Central memory CD8-positive, alpha-beta T cell (primary cell): ENCODE measurements around the gene PTPN1.
"Not testable (repeated sequence)": the region's sequence is repeated elsewhere in the genome, so short reads cannot be mapped to it uniquely, and the experiment has no call there.

Experiments
- ATAC-seq: fragments of 150-1000 bp; cut with Tn5 transposase; replicated peaks from 2 replicates; pipeline ENCODE4 v1.10.0; 2022; ENCODE audit warnings: mild to moderate bottlenecking, moderate FRiP score, moderate number of reproducible peaks; ENCODE audit not compliant: poor library complexity, severe bottlenecking; ENCODE audit errors: extremely low read depth
- DNase-seq, 2 donors: peaks; one replicate each; pipeline ENCODE4 v3.0.0; 2021; ENCODE audit warnings: low spot score in 2 of 2
- H3K27ac Mint-ChIP-seq: one replicate; pipeline ENCODE4 v1.8.0; 2022; ENCODE audit warnings: low read depth, mild to moderate bottlenecking, moderate library complexity, mixed read lengths
- H3K27me3 Mint-ChIP-seq: one replicate; pipeline ENCODE4 v1.8.0; 2022; ENCODE audit warnings: mixed read lengths
- H3K36me3 Mint-ChIP-seq: one replicate; pipeline ENCODE4 v1.8.0; 2022; ENCODE audit warnings: mild to moderate bottlenecking, moderate library complexity, mixed read lengths; ENCODE audit not compliant: insufficient read depth
- H3K4me1 Mint-ChIP-seq: one replicate; pipeline ENCODE4 v1.8.0; 2022; ENCODE audit warnings: mixed read lengths
- H3K4me3 Mint-ChIP-seq: one replicate; pipeline ENCODE4 v1.8.0; 2022; ENCODE audit warnings: mild to moderate bottlenecking, moderate library complexity, mixed read lengths
- H3K9me3 Mint-ChIP-seq: one replicate; pipeline ENCODE4 v1.8.0; 2022; ENCODE audit warnings: mixed read lengths

Gene PTPN1

DNA sequence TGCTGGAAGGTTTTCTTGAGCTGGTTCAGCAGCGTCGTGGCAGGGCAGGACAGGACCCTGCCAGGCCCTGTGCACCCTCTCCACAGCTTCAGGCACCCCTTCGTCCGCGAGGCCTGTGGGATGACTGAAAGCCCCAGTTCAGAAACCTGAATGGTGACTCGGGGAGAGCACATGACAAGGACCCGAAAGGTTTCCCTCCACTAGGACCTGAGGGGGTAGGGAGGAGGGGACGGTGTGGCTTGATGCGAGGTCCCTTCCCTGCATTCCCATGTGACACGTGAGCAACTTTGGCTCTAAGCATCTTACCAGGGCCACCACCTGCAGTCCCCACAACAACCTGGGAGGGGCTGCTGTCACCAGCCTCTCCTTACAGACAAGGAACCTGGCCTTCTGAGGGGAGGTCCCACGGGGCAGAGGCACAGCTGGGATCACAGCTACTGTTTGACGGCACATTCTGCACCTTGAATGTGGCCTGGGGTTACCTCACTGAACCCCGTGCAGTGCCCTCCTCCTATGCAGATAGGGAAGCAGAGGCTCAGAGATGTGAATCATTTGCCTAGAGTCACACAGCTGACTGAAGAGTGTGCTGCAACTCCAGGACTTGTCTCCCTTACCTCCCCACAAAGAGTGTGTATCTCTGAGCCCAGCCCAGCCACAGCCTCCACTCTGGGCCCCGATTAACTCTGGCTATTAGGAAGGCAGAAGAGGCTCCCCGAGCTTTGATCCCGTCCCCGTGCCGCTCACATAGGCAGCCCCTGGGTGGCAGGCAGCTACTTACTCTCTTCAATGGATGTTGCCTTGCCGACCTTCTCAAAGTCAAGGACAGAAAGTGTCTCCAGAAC lies 84.6 kb downstream of the PTPN1 start:
- H3K27me3 Mint-ChIP-seq: no peaks in the 10 kb centered on the region
- H3K27ac Mint-ChIP-seq: no peak overlapping the region
- no peaks in the 10 kb centered on the region for H3K4me1 Mint-ChIP-seq
- H3K9me3 Mint-ChIP-seq: no peaks in the 10 kb centered on the region
- H3K36me3 Mint-ChIP-seq: peaks cover 12% of the 10 kb centered on the region
- ATAC-seq (peak; percentile 19), DNase-seq (no peak)
- no peak overlapping the region for H3K4me3 Mint-ChIP-seq

DNA sequence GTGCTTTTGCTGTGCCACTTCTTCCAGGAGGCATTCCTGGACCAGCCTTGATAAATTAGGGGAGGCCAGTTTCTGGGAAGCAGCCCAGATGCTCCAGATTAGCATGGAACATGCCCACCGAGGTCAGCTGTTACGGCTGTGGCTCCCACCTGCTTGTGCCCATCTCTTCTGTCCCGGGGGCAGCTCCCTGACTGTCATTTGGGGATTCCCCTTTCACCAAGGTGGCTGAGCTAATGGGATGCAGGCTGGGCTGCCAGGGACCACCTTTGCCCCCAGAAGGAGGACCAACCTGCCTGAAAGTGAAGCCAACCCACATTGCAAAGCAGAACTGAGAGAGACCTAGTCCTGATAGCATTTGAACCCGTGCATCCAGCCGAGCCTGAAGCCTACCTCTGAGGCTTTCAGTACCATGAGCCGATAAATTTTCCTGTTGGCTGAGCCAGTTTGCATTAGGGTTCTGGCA lies 85.3 kb downstream of the PTPN1 start:
- Mint-ChIP-seq H3K4me1 (no peaks in the 10 kb centered on the region), H3K4me3 (no peak overlapping the region), H3K36me3 (peaks cover 13% of the 10 kb centered on the region), H3K27ac (no peak overlapping the region), H3K27me3 (peaks cover 2% of the 10 kb centered on the region), H3K9me3 (no peaks in the 10 kb centered on the region)
- DNase-seq: no peak
- ATAC-seq: no peak

DNA sequence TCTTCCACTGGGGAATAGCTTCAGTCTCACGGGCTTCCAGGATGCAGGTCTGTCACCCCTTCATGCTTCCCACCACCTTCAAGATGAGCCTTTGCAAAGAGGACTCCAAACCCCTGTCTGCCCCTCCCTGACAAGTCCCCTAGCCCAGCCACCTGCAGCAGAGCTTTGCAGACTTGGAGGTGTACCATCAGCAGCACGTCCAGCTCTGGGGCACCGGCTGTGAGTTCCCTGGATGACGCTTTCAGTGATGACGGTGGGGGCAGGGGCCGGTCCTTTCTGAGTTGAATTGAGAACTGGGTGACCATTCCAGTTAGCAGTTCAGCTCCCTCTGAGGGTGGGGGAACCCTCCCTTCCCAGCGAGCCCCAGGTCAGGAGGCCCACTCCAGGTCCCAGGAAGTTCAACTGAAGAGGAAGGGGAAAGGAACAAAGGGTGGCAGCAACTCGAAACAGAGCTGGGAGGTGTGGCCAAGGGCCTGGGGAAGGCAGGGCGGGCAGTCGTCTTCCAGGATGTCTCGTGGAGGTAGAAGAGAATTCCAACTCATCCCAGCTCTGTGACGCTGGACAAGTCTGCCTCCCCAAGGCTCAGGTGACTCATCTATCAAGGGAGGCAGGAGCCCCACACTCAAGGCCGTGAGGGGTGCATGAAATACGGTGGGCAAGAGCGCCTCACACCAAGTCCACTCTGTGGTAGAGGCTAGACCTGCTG lies 86.0 kb downstream of the PTPN1 start:
- ATAC-seq: no peak

DNA sequence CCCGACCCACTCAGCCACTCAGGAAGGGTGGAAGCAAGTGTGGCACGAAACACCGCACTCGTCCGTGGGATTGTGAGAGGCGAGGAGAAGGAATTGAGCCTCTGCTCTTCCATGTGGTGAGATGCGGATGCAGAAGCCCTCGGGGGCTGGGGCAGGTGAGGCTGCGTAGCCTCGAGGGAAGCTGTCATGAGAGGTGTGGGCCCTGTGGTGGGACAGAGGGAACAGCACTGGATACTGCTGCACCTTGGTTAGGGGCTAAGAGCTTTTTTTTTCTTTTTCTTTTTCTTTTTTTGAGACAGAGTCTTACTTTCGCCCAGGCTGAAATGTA lies 86.5 kb downstream of the PTPN1 start:
- H3K36me3 Mint-ChIP-seq: peaks cover 10% of the 10 kb centered on the region
- no peak overlapping the region for H3K4me3 Mint-ChIP-seq
- H3K27ac Mint-ChIP-seq: peak overlapping the region; percentile 79
- H3K4me1 Mint-ChIP-seq: no peaks in the 10 kb centered on the region
- DNase-seq: no peak
- ATAC-seq: no peak
- H3K9me3 Mint-ChIP-seq: no peaks in the 10 kb centered on the region
- H3K27me3 Mint-ChIP-seq: peaks cover 9% of the 10 kb centered on the region

More for the DNA sequence above, 86.0 kb downstream of the PTPN1 start:
- H3K4me3 Mint-ChIP-seq: no peak overlapping the region
- DNase-seq: no peak
- peak overlapping the region; percentile 79 for H3K27ac Mint-ChIP-seq
- peaks cover 9% of the 10 kb centered on the region for H3K27me3 Mint-ChIP-seq
- peaks cover 13% of the 10 kb centered on the region for H3K36me3 Mint-ChIP-seq
- H3K4me1 Mint-ChIP-seq: no peaks in the 10 kb centered on the region
- no peaks in the 10 kb centered on the region for H3K9me3 Mint-ChIP-seq

DNA sequence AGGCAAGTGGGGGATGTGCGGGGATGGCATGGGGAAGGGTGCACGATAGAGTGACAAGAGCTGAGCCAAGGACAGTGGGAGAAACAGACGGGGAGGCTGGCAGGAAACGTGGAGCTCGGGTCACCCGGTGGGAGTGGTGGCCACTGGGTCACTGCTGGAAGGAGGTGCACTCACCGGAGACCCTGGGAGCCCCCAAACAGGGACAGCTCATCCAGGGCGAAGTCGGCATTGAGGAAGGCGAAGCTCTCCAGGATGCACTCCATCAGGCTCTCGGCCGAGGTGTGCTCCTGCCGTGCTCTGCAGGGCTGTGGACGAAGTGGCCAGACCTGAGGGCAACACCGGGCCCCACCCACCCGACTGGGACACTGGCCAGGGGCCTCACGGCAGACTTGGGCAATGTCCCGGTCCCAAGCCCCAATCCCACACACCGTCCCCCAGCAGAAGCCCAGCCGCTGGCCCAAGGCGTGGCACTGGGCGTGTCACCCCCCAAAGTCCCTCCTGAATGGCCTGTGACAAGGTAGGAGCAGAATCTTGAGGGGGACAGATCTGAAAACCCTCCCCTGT lies 87.3 kb downstream of the PTPN1 start:
- Mint-ChIP-seq H3K4me1 (no peaks in the 10 kb centered on the region), H3K9me3 (no peaks in the 10 kb centered on the region), H3K4me3 (no peak overlapping the region), H3K27ac (peak overlapping the region; percentile 79), H3K36me3 (peaks cover 10% of the 10 kb centered on the region), H3K27me3 (peaks cover 9% of the 10 kb centered on the region)
- DNase-seq (no peak), ATAC-seq (no peak)

DNA sequence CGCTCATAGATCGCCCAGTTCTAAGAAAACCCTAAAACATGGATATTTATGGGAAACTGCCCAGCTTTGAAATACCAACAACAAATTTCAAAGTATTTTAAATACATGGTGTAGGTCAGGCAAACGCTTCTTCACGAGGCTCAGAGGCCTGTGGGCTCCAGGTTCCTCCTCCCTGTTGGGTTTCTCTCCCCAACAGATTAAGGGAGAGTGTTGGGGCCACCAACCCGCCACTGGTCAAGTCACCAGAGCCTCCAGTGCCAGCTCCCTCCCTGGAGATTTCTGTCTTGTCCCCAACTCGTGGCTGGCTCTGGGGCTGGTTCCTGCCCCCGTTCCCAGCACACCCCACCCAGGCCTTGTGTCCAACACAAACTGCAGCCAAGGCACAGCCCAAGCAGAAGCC lies 87.9 kb downstream of the PTPN1 start:
- Mint-ChIP-seq H3K36me3 (peaks cover 13% of the 10 kb centered on the region), H3K4me1 (no peaks in the 10 kb centered on the region), H3K9me3 (no peaks in the 10 kb centered on the region), H3K27me3 (peaks cover 15% of the 10 kb centered on the region), H3K4me3 (no peak overlapping the region), H3K27ac (no peak overlapping the region)
- ATAC-seq: no peak
- DNase-seq: no peak

DNA sequence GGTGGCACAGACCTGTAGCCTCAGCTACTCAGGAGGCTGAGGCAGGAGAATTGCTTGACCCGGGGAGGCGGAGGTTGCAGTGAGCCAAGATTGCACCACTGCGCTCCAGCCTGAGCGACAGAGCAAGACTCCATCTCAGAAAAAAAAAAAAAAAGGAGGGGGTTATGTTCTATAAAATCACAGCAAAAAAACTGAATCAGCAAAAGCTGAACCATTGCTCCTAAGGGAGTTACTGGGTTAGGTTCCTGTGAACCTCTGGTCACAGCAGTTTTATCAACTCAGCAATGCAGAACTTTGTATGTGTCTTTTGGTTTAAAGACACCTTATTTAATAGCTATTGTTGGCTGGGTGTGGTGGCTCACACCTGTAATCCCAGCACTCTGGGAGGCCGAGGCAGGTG lies 88.6 kb downstream of the PTPN1 start:
- not testable (repeated sequence) for ATAC-seq, H3K4me1 Mint-ChIP-seq, DNase-seq, H3K9me3 Mint-ChIP-seq, H3K27ac Mint-ChIP-seq, H3K4me3 Mint-ChIP-seq
- peaks cover 22% of the 10 kb centered on the region for H3K27me3 Mint-ChIP-seq
- H3K36me3 Mint-ChIP-seq: peaks cover 13% of the 10 kb centered on the region

DNA sequence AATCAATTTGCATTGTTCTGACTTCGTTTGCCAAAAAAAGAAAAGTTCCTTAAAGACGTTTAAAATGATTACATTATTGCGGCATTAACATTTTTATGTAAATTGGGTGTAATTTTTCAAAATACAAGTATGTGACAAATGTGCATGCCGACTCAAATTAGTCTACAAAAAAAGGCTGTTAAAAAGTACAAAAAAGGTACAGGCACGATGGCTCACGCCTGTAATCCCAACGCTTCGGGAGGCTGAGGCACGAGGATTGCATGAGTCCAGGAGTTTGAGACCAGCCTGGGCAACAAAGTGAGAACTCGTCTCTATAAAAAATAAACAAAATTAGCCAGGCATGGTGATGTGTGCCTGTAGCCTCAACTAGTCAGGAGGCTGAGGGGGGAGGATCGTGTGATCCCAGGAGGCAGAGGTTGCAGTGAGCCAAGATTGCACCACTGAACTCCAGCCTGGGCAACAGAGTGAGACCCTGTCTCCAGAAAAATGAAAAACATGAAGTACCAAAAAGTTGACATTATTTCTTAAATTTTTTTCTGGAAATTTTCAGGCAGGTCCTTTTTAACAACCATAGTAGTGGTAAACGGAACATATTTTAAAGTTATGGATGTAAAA lies 90.2 kb downstream of the PTPN1 start:
- no peaks in the 10 kb centered on the region for H3K4me1 Mint-ChIP-seq
- H3K27me3 Mint-ChIP-seq: peaks cover 29% of the 10 kb centered on the region
- H3K4me3 Mint-ChIP-seq: no peak overlapping the region
- no peak overlapping the region for H3K27ac Mint-ChIP-seq
- DNase-seq (no peak), ATAC-seq (no peak)
- peaks cover 12% of the 10 kb centered on the region for H3K36me3 Mint-ChIP-seq
- no peaks in the 10 kb centered on the region for H3K9me3 Mint-ChIP-seq

DNA sequence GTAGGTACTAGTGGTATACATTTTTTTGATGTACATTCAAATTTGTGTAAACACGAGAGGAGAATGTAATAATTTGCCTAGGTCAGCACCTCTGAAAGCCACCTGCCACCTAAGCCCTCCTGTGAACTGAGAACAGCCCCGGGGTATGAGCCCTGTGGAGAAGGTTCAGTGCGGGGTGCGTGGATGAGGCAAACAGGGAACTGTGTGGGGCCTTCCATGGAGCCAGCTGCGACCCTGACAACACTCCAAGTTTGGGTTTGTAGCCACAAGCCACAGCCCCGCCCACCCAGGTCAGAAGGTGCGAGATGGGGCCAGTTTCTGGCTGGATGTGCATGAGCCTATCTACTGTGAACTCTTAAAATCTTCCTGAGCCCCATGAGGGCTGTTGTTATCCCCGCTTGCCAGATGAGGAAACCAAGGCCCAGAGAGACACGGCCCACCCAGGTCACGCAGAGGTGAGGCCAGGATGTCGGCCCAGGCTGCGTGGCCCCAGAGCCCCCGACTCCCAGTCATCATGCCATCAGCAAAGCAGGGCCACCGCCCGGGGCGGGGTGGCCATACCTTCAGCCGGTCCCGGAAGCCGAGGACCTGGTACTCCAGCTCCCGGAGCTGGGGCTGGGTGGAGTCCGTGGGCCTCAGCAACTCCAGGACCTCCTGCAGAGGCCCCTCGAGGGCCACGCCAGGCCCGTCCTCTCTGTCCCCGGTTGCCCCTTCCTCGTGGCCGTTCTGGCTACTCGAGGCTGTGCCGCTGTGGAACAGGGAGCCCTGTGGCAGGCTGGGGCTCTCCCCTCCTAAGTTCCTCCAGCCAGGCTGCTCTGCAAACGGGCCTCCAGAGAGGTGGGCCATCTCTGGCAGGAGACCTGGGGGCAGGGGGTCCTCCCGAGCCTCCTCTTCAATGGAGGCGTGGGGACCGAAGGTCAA lies 91.6 kb downstream of the PTPN1 start:
- Mint-ChIP-seq H3K27me3 (peaks cover 36% of the 10 kb centered on the region), H3K4me1 (no peaks in the 10 kb centered on the region), H3K36me3 (peaks cover 9% of the 10 kb centered on the region), H3K27ac (peak overlapping the region; percentile 38), H3K9me3 (no peaks in the 10 kb centered on the region), H3K4me3 (no peak overlapping the region)
- ATAC-seq: no peak
- no peak for DNase-seq

DNA sequence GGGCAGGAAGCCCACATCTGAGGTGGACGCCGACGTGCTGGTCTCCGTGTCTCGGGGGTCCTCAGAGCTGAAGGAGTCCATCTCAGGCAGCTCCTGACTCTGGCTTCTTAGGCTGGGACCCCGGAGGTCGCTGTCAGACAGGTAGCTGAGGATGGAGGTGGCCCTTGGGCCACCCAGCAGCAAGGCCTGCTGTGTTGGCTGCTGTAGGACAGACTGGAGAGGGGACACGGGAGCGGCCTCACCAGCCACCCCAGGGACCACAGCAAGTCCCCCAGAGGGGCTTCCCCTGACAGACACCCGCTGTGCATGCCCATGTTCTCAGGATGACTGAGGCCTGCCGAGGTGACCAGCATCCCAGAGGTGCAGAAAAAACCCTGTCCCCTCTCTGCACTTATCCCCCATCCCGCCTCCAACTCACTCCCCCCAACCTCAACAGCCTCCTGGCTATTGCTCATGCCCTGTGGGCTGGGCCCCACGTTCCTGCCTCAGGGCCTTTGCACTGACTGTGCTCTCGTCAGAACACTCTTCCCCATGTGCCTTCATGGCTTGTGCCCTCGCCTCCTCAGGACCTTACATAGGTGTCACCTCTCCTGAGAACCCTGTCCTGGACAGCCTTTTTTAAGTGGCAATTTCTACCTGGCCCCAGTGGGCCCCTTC lies 92.4 kb downstream of the PTPN1 start:
- no peak for ATAC-seq
- no peak for DNase-seq
- H3K27ac Mint-ChIP-seq: no peak overlapping the region
- peaks cover 9% of the 10 kb centered on the region for H3K36me3 Mint-ChIP-seq
- no peak overlapping the region for H3K4me3 Mint-ChIP-seq
- H3K4me1 Mint-ChIP-seq: no peaks in the 10 kb centered on the region
- H3K27me3 Mint-ChIP-seq: peaks cover 44% of the 10 kb centered on the region
- H3K9me3 Mint-ChIP-seq: no peaks in the 10 kb centered on the region

DNA sequence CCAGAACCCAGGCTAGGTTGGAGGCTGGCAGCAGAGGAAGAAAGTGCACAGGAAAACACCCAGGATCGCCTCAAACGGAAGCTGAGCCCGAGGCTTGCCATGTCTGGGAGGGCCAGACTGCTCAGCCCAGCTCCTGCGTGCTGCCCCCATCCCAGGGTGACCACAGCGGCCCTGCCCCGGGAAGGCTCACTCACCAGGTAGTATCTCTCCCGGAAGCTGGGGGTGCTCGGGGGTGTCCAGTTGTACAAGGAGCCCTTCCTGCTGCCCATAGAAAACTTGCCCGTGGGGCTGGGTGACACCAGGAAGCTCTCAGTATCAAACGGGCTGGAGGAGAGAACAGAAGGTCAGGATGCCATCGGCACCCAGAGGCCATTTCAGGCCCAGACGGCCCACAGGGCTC lies 94.3 kb downstream of the PTPN1 start:
- H3K9me3 Mint-ChIP-seq: no peaks in the 10 kb centered on the region
- peaks cover 48% of the 10 kb centered on the region for H3K27me3 Mint-ChIP-seq
- H3K4me3 Mint-ChIP-seq: no peak overlapping the region
- H3K27ac Mint-ChIP-seq: no peak overlapping the region
- ATAC-seq: no peak
- no peak for DNase-seq
- H3K36me3 Mint-ChIP-seq: peaks cover 7% of the 10 kb centered on the region
- no peaks in the 10 kb centered on the region for H3K4me1 Mint-ChIP-seq
